AG08396 (cell line): ENCODE data around the gene PRSS21.

Experiments
- DNase-seq: peaks from one replicate; pipeline ENCODE4 v3.0.0; 2012; ENCODE audit warnings: low spot score, mixed read lengths

PRSS21 gene

DNA sequence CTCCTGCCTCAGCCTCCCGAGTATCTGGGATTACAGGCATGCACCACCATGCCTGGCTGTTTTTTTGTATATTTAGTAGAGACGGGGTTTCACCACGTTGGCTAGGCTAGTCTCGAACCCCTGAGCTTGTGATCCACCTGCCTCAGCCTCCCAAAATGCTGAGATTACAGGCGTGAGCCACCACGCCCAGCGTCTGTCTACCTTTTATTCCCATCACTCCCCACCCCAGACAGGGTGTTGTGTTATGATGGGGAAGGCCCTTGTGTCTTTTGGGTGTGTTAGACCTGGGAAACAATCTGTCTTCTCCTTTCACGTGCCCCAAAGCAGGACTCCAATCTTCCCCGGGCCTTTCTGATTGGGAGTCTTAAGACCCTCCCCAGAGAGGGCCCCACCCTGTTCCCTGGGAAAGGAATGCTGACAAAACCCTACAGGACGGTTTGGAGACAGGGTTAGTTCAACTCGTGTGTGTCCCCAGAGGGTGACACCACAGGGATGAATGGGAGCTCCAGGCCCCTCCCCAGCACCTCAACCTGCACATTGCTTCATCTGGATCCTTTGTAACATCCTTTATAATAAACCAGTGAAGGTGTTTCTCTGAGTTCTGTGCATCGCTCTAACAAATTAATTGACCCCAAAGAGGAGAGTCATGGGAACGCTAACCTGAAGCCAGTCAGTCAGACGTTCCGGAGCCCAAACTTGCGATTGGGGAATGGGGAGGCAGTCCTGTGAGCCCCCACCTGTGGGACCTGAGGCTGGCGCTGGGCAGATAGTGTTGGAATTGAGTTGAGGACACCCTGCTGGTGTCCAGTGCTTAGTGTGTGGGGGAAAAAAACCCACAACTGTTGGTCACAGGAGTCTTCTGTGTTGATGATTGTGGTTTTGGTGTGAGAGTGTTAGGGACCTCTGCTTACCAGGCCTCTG lies 36.8 kb upstream of the PRSS21 start:
- no peak for DNase-seq

DNA sequence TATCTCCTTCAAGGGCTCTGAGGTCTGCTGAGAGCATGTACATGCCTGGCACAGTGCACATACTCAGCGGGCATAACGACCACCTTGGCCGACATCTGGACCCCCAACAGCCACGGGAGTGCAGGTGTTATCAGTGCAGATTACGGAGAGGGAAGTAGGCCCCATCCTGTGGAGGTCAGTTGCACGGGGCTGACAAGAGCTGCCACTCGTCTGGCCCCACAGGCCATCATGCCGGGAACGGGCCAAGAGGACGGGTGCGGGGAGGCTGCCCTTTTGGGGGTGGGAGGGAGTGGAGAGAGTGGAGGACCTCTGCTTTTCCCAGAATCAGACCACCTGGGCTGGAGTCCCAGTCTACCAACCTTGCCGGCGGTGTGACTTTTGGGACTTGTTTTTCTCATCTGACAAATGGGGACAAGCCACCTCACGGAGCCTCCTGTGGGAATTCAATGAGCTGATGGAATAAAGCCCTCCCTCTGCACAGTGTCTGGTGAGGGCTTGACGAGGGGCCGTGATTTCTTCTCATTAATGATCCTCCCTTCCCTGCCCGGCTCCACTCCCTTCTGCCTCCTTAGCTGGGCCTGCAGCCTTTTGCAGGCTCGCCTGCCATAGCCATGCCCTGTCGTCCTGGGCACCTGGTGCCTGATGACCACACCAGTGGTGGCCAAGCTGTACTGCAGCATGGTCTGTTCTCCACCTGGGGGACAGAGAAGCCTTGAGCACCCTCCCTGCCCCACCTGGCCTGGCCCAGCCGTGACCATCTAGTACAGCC lies 34.3 kb upstream of the PRSS21 start:
- DNase-seq = no peak

DNA sequence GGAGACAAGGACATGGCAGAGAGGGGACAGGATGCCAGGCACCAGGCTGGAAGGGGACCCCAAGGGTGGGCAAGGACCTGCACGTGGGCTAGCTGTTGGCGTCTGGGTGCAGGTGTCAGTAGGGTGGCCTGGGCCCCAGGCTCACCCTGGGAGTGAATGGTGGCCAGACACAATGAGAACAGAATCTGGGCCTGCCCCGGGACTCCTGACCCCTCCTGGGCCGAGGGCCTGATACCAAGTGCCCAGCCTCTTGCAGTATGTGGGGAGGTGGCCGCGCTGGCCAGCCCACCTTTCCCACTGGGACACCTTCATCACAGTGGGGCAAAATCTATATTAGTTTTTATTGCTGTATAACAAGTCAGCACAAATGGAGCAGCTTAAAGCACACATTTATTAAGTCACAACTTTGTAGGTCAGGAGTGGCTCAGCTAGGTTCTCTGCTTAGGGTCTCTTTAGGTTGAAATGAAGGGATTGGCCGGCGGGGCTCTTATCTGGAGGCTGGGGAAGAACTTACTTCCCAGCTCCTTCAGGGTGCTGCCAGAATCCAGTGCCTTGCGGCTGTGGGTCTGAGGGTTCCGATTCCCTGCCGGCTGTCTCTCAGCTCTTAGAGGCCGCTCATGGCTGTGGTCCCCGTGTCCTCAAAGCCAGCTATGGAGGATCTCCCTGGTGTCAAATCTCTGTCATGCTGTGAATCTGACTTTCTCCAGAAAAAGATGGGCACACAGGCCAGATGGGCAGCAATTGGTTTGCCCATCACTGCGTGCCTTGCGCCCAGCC lies 33.3 kb upstream of the PRSS21 start:
- no peak for DNase-seq

DNA sequence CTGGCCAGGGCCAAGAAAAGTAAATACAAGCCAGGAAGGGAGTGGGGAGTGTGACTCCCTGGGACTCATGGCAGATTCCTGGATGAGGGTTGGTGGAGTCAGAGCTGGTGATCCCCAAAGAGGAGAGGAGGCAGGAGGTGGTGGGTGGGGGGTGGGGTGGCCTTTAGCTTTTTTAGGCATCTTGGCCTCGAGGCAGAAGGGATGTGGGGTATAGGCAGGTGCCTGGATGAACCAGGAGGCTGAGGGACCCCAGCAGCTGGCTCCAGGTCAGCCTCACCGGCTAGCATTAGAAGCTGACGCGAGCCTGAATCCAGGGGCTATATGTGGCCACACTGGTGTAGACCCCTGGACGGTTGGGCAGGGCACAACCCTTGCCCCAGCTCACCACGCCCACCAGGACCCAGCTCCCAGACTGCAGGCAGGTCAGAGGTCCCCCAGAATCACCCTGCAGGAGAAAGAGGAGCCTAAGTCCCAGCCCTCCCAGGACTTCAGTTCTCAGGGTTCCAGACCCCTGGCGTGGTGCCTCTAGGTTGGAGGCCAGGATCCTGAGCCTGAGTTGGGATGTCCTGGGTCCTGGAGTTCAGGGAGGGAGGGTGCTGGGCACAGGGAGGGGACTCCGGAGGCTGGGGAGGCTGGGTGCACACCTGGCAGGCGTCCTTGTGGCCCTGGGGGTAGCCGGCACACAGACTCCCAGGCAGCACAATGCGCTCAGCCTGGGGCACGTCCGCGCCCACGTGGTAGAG lies 32.5 kb upstream of the PRSS21 start:
- DNase-seq = no peak

DNA sequence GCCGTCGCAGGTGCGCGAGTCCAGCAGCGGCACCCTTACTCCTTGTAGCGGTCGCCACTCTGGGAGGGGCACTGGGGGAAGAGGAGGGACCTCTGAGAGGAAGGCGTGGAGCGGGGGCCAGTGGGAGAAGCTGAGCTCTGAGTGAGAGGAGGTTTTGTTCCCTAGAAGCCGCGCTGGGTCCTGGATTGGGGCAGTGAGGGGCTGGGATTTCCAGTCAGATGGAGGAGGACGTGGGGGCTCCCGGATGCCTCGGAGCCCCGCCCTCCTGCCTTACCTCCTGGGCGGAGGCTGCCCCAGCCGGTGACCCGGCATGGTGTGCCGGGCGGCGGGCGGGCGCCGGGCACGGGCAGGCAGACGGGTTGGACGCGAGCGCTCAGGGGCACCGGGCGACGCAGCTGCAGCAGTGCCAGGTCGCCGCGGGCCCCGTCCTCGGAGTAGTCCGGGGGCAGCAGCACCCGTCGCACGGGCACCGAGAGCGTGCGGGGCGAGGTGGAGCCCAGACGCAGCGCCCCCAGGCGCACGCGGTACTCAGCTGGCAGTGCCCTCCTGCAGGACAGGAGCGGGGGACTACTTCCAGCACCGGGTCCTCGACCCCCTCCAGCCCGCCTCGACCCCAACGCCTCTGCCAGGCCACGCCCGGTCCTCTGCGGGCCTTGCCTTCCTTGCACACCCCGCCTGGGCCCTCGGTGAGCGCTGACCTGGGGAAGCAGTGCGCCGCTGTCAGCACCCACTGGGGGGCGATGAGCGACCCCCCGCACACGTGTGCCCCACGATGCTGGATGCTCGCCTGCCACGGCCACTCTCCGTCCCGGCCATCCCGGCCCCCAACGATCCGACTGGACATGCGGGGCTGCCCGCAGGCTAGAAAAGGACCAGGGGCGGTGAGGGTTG lies 31.7 kb upstream of the PRSS21 start:
- DNase-seq = no peak

DNA sequence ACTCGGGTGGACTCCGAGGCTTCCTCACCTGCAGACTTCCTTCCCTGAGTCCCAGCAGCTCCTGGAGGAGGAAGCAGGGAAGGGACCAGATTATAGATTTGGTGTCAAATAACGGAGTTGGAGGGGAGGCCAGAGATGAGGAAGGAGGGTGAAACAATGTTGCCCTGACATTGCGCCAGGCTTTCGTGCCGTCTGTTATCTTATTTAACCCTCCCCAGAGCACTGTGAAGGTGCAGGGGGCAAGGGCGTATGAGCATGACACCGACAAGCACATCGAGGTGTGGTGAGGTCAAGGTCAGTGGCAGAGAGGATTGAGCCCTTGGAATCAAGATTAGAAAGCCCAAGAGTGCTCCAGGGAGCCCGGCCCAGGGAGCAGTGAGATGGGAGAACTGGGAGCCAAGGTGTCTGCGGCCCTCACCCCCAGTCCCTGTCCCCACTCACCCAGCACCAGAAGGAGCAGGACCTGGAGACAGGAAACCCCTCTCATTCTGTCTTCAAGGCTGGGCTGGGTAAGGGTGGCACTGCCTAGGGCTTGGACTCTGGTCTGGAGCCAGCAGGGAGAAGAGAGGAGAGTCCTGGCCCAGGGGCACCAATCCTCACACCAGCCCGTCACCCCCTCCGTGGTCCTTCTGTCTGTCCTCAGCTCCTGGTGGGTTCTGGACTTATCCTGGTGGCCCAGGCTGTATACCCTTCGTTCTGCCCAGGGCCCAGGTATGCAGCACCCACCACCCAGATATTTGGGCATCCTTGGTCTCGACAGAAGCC lies 30.8 kb upstream of the PRSS21 start:
- no peak for DNase-seq

DNA sequence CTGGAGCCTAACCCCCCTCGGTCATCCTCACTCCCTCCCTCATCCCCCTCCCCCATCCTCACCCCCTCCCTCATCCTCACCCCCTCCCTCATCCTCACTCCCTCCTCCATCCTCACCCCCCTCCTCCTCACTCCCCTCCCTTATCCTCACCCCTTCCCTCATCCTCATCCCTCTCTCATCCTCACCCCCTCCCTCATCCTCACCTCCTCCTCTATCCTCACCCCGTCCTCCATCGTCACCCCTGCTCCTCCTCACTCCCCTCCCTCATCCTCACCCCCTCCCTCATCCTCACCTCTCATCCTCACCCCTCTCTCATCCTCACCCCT lies 30.2 kb upstream of the PRSS21 start:
- no peak for DNase-seq

DNA sequence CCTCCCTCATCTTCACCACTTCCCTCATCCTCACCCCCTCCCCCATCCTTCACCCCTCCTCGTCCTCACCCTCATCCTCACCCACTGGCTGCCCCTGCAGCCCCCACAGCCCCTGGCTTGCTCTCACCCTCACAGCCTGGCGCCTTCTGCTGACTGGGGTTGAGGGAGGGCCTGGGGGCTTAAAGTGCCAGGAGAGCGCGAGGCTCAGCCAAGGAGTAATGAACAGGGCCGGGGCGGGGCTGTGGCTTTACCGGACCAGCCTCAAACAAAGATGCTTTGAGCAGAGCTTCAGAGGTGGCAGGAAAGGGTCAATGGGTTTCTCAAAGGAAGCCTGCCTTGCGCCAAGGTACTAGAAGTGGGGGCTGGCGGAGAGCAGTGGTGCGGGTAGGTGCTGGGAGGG lies 29.6 kb upstream of the PRSS21 start, which contains the start of gene PRSS33:
Gene PRSS33, minus strand, starts transcription at position 155 of the 400 bp plus-strand sequence. CDS start 1,013 bp downstream, outside the sequence.
- DNase-seq = no peak

DNA sequence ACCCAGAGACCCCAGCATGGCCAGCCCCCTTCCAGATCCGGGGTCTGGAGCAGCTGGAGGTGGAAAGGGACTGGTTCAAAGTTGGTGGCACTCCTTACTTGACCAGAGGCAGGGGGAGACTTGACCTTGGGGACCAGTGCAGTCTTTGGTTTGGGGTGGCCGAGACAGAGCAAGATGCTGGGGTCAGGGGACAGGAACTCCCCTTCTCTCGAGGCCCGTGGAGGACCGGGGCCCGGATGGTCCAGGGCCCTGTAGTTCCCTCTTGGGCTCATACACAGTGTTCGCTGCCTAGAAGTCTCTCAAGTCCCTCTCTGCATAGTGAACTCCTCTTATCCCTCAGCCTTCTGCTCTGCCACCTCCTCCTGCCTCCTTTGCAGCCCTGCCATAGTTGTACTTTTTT lies 29.1 kb upstream of the PRSS21 start:
- DNase-seq = no peak

DNA sequence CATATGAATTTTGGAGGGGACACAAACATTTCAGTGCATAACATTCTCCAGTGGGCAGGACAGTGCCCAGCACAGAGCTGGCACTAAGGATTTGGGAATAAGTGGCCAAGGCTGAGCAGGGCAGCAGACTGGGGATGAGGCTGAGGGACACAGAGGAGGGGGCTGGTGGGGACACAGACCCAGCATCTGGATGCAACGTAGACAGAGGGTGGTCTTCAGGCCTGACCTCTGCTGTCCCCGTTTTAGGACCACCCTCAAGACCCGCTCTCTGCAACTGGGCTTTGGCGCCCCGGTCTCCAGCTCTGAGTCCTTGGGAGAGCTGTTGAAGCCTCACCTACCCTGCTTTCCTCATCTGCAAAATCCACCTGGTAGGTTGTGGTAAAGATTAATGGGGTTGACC lies 26.4 kb upstream of the PRSS21 start:
- DNase-seq = no peak

DNA sequence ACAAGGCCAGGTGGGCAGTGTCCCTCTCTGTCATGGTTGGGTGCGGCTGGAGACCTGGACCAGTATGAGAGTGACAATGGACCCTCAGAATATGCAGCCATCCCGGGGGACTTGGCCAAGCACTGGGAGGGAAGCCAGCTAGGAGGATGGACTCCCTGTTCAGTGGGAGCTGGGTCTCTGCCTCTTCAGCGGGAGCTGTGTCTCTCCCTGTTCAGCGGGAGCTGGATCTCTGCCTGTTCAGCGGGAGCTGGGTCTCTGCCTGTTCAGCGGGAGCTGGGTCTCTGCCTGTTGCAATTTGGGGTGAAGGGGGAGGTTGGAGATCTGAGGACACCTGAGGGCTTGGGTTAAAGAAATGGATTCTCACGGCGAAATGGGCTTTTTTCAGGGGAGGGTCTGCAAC lies 25.9 kb upstream of the PRSS21 start:
- DNase-seq = no peak

DNA sequence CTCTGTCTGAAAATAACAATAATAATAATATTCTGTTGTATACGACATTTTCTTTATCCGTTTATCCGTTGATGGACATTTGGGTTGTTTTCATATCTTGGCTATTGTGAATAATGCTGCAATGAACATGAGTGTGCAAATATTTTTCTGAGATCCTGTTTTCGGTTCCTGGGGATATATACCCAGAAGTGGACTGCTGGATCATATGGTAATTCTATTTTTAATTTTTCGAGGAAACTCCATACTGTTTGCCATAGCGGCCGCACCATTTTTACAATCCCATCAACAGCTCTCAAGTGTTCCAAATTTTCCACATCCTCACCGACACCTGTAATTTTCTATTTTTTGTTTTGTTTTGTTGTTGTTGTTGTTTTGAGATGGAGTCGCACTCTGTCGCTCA lies 24.1 kb upstream of the PRSS21 start:
- DNase-seq = no peak

DNA sequence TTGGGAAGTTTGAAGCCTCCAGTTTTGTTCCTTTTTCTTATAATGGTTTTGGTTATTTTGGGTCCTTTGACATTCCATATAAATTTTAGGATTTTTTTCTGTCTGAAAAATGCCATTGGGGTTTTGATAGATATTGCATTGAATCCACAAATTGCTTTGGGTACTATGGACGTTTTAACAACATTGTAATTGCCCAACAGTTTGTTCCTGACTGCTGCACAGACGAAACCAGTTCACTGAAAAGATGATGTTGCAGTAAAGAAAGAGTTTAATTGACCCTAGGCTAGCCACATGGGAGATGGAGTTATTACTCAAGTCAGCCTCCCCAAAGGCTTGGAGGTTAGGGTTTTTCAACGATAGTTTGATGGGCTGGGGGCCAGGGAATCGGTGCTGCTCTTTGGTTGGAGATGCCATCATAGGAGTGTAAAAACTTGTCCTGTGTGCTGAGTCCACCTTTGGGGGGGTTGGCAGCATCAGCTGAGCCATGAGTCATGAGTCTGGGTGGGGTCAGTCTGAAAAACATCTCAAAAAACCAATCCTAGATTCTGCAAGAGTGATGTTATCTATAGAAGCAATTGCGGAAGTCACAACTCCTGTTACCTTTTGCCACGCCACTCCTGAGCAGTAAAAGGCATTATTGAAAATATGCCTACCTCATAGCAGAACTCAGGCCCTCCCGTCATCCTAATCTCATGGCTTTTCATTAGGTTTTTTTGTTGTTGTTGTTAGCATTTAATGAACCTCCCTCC lies 21.5 kb upstream of the PRSS21 start:
- DNase-seq = no peak

DNA sequence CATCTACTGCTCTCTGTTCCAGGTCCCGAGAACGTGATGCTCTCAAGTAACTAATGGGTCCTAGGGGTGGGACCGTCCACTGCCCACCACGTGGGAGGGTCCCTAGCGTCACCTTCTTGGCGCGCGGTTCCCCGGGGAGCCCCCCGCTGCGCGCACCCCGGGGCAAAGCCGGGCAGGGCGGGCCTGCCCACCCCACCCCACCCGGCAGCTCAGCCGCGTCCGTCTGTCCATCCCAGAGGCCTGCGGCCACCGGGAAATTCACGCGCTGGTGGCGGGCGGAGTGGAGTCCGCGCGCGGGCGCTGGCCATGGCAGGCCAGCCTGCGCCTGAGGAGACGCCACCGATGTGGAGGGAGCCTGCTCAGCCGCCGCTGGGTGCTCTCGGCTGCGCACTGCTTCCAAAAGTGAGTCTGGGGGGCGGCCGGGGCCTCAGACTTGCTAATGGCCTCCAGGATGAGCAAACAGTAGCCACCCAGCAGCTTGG lies 18.3 kb upstream of the PRSS21 start:
- no peak for DNase-seq

DNA sequence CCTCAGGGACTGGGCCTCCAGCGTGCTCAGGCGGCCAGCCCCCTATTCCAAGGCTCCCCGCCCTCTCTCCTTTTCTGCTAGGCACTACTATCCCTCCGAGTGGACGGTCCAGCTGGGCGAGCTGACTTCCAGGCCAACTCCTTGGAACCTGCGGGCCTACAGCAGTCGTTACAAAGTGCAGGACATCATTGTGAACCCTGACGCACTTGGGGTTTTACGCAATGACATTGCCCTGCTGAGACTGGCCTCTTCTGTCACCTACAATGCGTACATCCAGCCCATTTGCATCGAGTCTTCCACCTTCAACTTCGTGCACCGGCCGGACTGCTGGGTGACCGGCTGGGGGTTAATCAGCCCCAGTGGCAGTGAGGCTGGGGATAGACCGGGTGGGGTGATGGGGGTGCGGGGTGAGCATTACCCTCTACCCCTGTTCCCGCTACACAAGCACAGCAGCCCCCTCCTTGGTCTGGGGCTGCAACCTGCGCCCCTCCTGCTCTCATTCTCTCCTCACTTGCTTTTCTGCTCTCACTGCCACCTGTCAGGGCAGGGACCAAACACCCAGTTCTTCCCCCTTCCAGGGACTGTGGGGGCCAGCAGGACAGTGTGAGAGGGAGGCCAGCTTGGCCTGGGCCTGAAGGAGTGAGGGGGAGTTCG lies 17.7 kb upstream of the PRSS21 start:
- no peak for DNase-seq

DNA sequence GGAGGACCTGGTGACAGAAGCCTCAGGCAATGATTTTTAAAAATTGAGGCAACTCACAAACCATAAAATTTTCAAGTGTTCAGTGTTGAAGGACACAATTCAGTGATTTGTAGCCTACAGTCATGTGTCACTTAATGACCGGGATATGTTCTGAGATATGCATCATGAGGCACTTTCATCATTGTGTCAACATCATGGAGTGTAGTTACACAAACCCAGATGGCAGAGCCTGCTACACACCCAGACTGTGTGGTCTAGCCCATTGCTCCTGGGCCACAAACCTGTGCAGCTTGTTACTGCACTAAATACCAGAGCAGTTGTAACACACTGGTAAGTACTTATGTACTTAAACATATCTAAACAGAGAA lies 17.2 kb upstream of the PRSS21 start:
- DNase-seq = no peak

DNA sequence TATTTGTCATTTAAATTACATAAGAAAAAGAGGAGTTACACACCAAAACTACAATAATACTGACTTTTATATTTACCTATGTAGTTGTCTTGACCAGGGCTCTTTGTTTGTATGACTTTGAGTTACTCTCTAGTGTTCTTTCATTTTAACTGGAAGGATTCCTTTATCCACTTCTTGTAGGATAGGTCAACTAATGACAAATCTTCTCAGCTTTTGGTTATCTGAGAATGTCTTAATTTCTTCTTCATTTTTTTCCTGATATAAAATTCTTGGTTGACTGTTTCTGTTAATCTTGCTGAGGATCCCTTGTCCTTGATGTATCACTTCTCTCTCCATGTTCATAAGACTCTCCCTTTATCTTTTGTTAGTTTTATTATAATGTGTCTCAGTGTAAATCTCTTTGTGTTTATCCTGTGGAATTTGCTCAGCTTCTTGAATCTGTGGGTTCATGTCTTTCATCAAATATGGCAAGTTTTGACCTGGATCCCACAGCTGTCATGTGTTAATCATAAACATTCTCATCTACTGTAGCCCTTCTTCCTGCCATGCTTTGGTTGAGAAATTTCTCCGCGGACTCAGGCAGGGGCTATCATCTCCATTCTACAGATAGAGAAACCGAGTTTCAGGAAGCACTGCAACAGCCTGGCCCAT lies 13.4 kb upstream of the PRSS21 start:
- no peak for DNase-seq

DNA sequence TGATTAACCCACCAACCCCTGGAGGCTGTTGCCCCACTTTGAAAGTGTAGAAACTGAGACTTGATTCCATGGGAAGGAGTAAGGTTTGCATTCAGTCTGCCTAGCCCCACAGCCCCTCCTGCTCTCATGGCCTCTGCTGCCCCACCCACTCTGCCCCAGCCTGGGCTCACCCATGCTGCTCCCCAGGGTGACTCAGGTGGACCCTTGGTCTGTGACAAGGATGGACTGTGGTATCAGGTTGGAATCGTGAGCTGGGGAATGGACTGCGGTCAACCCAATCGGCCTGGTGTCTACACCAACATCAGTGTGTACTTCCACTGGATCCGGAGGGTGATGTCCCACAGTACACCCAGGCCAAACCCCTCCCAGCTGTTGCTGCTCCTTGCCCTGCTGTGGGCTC lies 12.3 kb upstream of the PRSS21 start:
- no peak for DNase-seq
